Smooth muscle cell (in vitro differentiated cells): ENCODE measurements around the gene ST6GAL1. TPM values are rescaled to one million over a fixed set of nuclear protein-coding genes. Genes with fewer than 3 reads are reported as not detected.

Experiments
- DNase-seq: peaks from one replicate; lab custom pipeline; 2025; ENCODE audit not compliant: unreplicated experiment; lab: John Stamatoyannopoulos, UW
- H2AFZ ChIP-seq: fragments of 200-600 bp; sonication (generic); 2 replicates; pipeline ENCODE4 v1.6.0; 2016; ENCODE audit warnings: antibody characterized with exemption, low read depth, mild to moderate bottlenecking
- H3F3A ChIP-seq: fragments of 200-600 bp; sonication (generic); 2 replicates; pipeline ENCODE4 v1.6.0; 2017; ENCODE audit warnings: antibody characterized with exemption, low read depth
- H3K27ac ChIP-seq: fragments of 200-600 bp; sonication (generic); 2 replicates; pipeline ENCODE4 v1.5.1; 2016; ENCODE audit warnings: low read depth, mild to moderate bottlenecking
- H3K27me3 ChIP-seq: fragments of 200-600 bp; sonication (generic); 2 replicates; pipeline ENCODE4 v1.6.1; 2016; ENCODE audit warnings: low read depth, mild to moderate bottlenecking
- H3K36me3 ChIP-seq: fragments of 200-600 bp; sonication (generic); 2 replicates; pipeline ENCODE4 v1.5.1; 2016; ENCODE audit warnings: low read depth
- H3K4me1 ChIP-seq: fragments of 200-600 bp; sonication (generic); 2 replicates; pipeline ENCODE4 v1.5.1; 2016; ENCODE audit warnings: low read depth
- H3K4me2 ChIP-seq: fragments of 200-600 bp; sonication (generic); 2 replicates; pipeline ENCODE4 v1.6.0; 2016; ENCODE audit warnings: mild to moderate bottlenecking
- H3K4me3 ChIP-seq: fragments of 200-600 bp; sonication (generic); 2 replicates; pipeline ENCODE4 v1.5.1; 2016; ENCODE audit warnings: mild to moderate bottlenecking
- H3K79me2 ChIP-seq: fragments of 200-600 bp; sonication (generic); 2 replicates; pipeline ENCODE4 v1.6.0; 2016; ENCODE audit warnings: low read depth, mild to moderate bottlenecking
- H3K9ac ChIP-seq: fragments of 200-600 bp; sonication (generic); 2 replicates; pipeline ENCODE4 v1.6.0; 2016; ENCODE audit warnings: low read depth
- H3K9me3 ChIP-seq: fragments of 200-600 bp; sonication (generic); replicated peaks from 2 replicates; pipeline ENCODE4 v1.5.1; 2016; ENCODE audit warnings: low read depth
- H4K20me1 ChIP-seq: fragments of 200-600 bp; sonication (generic); 2 replicates; pipeline ENCODE4 v1.6.0; 2016; ENCODE audit warnings: low read depth
- CTCF ChIP-seq: fragments of 200-600 bp; sonication (generic); IDR thresholded peaks from 2 replicates; pipeline ENCODE4 v1.5.1; 2017; ENCODE audit warnings: borderline replicate concordance, mild to moderate bottlenecking, antibody characterized with exemption; ENCODE audit not compliant: insufficient read depth, poor library complexity, severe bottlenecking
- WGBS: methylation state at CpG from one replicate; pipeline ENCODE4 v1.1.7; 2016; ENCODE audit warnings: low lambda C conversion rate; 5-methylcytosine and 5-hydroxymethylcytosine counted together
- polyA plus RNA-seq: library from polyadenylated mRNA; unstranded; fragments of >200 nt; fragmentation: Nextera tagmentation; extraction: Ambion mirVana; gene quantifications from 2 replicates; pipeline ENCODE4 v1.2.1, GENCODE V29; 2016
- total RNA-seq: library from RNA; depleted of rRNA; stranded (reverse); fragments of >200 nt; gene quantifications from 2 replicates; pipeline ENCODE4 v1.2.3, GENCODE V29; 2014

Gene ST6GAL1
- total and polyA plus RNA-seq, 2 experiments from 2014 or later: 3.5 to 8.9 TPM

GRCh38 chr3:186940967-186941366 is 10.6 kb downstream of the ST6GAL1 start:
- Histone ChIP-seq H3K79me2 (no peaks in the 10 kb centered on the region), H2AFZ (no peak overlapping the region), H3K36me3 (no peaks in the 10 kb centered on the region), H3K4me2 (no peak overlapping the region), H3K4me3 (no peak overlapping the region), H3K27ac (no peak overlapping the region), H3K9ac (no peak overlapping the region), H4K20me1 (no peaks in the 10 kb centered on the region), H3K4me1 (no peaks in the 10 kb centered on the region), H3F3A (no peaks in the 10 kb centered on the region), H3K9me3 (no peaks in the 10 kb centered on the region), H3K27me3 (no peaks in the 10 kb centered on the region)
- WGBS: 53% methylated on average over 4 of the region's 4 CpGs
- TF ChIP-seq CTCF: no peak
- DNase-seq: no peak

GRCh38 chr3:186942168-186942567 is 11.8 kb downstream of the ST6GAL1 start:
- H3K9ac ChIP-seq: no peak overlapping the region
- TF ChIP-seq CTCF: no peak
- no peaks in the 10 kb centered on the region for H3K36me3 ChIP-seq
- no peak overlapping the region for H3K27ac ChIP-seq
- no peak overlapping the region for H2AFZ ChIP-seq
- no peaks in the 10 kb centered on the region for H4K20me1 ChIP-seq
- no peaks in the 10 kb centered on the region for H3F3A ChIP-seq
- no peaks in the 10 kb centered on the region for H3K9me3 ChIP-seq
- H3K79me2 ChIP-seq: no peaks in the 10 kb centered on the region
- H3K27me3 ChIP-seq: no peaks in the 10 kb centered on the region
- DNase-seq: no peak
- H3K4me2 ChIP-seq: no peak overlapping the region
- 92% methylated on average over 4 of the region's 4 CpGs for WGBS
- no peaks in the 10 kb centered on the region for H3K4me1 ChIP-seq
- no peak overlapping the region for H3K4me3 ChIP-seq

- DNase-seq: no peak
- Histone ChIP-seq H3K27ac (no peak overlapping the region), H3K9me3 (no peaks in the 10 kb centered on the region), H3K36me3 (no peaks in the 10 kb centered on the region), H3K4me3 (no peak overlapping the region), H2AFZ (no peak overlapping the region), H3K4me1 (no peaks in the 10 kb centered on the region), H3K4me2 (no peak overlapping the region), H3K79me2 (no peaks in the 10 kb centered on the region), H4K20me1 (no peaks in the 10 kb centered on the region), H3K9ac (no peak overlapping the region), H3F3A (no peaks in the 10 kb centered on the region), H3K27me3 (no peaks in the 10 kb centered on the region)
- TF ChIP-seq CTCF: no peak
- 87% methylated on average over 6 of the region's 8 CpGs for WGBS
Observed at GRCh38 chr3:186945255-186945823, 15.0 kb downstream of the ST6GAL1 start.

- H3K79me2 ChIP-seq: no peaks in the 10 kb centered on the region
- H3K4me2 ChIP-seq: no peak overlapping the region
- no peaks in the 10 kb centered on the region for H4K20me1 ChIP-seq
- H3F3A ChIP-seq: no peaks in the 10 kb centered on the region
- H3K4me3 ChIP-seq: no peak overlapping the region
- H2AFZ ChIP-seq: no peak overlapping the region
- no peak for TF ChIP-seq CTCF
- no peaks in the 10 kb centered on the region for H3K36me3 ChIP-seq
- no peak overlapping the region for H3K9ac ChIP-seq
- no peaks in the 10 kb centered on the region for H3K4me1 ChIP-seq
- no peak for DNase-seq
- H3K27ac ChIP-seq: no peak overlapping the region
- 93% methylated on average over 9 of the region's 9 CpGs for WGBS
- no peaks in the 10 kb centered on the region for H3K9me3 ChIP-seq
- no peaks in the 10 kb centered on the region for H3K27me3 ChIP-seq
Observed at GRCh38 chr3:186946756-186947375, 16.5 kb downstream of the ST6GAL1 start.
